GM12873 (cell line): ENCODE measurements around the gene SPATA6L.

Experiments
- TF ChIP-seq, protein P1 (sequence below): IDR thresholded peaks from 2 replicates; pipeline ENCODE4 v1.5.1; 2012; ENCODE audit warnings: low read depth, mild to moderate bottlenecking, moderate library complexity, low read length, control low read depth; ENCODE audit not compliant: insufficient read depth; ENCODE audit errors: missing control alignments

The SPATA6L gene

GRCh38 chr9:4574657-4575243 is 91.5 kb downstream of the SPATA6L start:
- TF ChIP-seq, protein P1, sequence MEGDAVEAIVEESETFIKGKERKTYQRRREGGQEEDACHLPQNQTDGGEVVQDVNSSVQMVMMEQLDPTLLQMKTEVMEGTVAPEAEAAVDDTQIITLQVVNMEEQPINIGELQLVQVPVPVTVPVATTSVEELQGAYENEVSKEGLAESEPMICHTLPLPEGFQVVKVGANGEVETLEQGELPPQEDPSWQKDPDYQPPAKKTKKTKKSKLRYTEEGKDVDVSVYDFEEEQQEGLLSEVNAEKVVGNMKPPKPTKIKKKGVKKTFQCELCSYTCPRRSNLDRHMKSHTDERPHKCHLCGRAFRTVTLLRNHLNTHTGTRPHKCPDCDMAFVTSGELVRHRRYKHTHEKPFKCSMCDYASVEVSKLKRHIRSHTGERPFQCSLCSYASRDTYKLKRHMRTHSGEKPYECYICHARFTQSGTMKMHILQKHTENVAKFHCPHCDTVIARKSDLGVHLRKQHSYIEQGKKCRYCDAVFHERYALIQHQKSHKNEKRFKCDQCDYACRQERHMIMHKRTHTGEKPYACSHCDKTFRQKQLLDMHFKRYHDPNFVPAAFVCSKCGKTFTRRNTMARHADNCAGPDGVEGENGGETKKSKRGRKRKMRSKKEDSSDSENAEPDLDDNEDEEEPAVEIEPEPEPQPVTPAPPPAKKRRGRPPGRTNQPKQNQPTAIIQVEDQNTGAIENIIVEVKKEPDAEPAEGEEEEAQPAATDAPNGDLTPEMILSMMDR, result no peak

DNA sequence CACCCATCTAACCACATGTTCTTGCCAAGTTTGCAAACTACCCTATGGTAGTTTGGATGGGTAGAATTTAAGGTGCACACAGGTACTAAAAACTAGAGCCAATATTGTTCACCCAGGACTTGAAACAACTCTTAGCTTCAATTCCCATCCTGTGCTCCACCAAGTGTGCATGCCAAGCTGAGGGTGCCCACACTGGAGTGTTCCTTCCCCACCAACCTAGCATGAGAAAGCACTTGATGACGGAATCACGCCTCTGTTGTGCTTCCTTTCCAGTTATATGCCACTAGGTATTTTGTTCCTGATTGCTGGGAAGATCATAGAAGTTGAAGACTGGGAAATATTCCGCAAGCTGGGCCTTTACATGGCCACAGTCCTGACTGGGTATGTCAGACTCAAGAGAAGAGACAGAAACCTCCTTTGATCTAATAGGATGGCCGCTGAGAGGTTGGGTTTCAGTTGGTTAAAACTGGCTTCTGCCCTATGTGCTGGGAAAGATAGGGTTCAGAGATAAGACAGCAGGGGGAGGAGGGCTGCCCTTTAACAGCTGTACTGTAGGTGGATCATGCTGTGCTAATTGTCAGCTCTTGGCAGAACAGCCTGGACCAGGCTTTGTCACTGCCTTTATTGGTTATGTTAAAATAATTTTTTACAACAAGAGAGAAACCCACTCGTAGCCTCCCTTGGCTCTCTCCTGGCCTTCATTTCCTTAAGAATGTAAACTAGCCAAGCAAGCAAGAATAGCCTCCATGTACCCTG is 92.5 kb downstream of the SPATA6L start:
- TF ChIP-seq, protein P1, result no peak

- TF ChIP-seq, protein P1, result no peak
Observed at GRCh38 chr9:4573176-4573575, 93.1 kb downstream of the SPATA6L start.

- TF ChIP-seq, protein P1, result no peak
Observed at GRCh38 chr9:4572184-4572826, 94.0 kb downstream of the SPATA6L start.

- TF ChIP-seq, protein P1, result no peak
Observed at GRCh38 chr9:4569101-4569500, 97.2 kb downstream of the SPATA6L start.

DNA sequence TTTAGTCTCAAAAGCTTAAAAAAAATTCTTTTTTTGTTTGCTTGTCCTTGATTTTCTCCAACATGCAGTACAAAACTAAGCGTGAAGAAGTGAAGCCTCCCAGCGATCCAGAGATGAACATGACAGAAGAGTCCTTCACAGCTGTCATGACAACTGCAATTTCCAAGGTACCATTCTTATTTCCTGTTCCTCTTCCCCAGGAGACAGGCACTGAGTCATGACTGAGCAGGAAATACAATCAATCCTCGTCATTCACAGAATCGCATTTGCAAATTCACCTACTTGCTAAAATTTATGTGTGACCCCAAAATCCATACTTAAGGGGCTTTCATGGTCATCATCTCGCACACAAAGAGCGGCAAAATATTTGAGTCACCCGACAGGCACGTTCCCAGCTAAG is 98.7 kb downstream of the SPATA6L start:
- TF ChIP-seq, protein P1, result no peak

DNA sequence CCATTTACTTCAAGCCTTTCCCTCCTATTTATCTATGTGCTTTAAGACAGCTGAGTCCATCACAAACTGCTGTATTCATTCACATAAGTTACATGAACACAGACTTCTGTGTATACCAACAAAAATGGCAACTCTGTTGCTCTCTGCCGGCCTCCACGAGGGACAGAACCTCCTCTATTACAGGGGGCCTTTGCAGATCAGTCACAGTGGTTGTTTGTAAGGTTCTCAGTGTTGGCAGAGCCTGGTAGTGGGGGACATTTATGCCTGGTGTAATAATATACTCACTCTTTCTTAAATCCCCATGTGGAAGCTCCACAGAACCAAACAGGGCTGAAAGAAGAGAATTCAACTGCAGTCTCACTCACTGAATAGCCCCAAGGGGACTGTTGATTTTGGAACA is 99.5 kb downstream of the SPATA6L start:
- TF ChIP-seq, protein P1, result no peak
